Measurements from ENCODE around the gene ZNF362. TPM values are rescaled to one million over a fixed set of nuclear protein-coding genes. Genes with fewer than 3 reads are reported as not detected.
"Not testable (repeated sequence)": the region's sequence is repeated elsewhere in the genome, so short reads cannot be mapped to it uniquely, and the experiment has no call there.

The ZNF362 gene
- total RNA-seq, 1 experiment from 2014 or later, result 3.5 TPM

DNA sequence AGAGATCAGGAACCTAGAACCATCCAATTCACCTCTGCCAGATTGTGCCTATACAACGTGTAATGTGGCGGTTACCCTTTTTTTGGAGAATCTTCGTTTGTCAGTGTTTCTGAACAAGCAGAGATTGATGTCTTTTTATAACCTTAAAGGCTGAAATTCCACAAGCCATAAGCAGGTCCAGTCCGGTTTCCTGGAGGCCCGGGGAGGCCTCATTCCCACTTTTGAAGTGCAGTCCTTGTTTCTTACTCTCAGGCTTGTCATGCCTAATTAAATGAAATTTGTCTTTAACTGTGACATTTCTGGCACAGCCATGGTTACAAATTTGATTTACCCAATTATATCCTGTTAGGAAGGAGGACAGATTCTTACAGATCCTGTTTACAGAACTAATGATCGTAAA lies 27.8 kb downstream of the ZNF362 start:
- DNase-seq (ENCODE audit: low spot score), result no peak

DNA sequence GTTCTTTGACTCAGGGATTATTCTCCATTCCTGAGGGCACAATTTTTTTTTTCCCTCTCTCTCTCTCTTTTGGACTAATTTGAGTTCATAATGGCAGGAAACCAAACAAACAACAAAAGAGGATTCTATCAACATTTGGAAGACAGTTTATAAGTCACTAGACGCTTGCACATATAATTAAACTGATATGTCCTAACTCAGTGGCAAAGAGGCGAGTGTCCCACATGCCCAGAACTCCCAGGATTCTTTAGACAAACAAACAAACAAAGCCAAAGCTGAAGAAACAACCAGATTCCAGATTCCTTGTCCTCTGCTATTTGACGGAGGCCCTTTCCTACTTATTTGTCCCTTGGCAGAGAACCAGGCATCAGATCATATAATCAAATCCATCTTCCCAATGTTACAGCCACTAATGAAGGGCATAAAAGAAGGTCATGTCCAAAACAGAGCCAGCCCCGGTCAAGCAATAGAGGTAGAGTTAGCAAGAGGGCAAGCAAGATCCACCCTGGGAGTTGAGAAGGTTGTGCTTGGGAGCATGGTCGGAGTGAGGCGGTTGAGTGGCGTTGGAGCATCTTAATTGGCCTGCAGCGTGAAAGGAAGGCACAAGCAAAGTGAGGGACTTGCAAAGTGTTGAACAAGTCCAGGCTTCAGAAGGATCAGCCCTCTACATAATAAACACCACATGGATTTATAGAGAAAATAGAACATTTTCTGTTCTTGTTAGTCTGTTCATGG lies 30.3 kb downstream of the ZNF362 start:
- DNase-seq (ENCODE audit: low spot score), result no peak

DNA sequence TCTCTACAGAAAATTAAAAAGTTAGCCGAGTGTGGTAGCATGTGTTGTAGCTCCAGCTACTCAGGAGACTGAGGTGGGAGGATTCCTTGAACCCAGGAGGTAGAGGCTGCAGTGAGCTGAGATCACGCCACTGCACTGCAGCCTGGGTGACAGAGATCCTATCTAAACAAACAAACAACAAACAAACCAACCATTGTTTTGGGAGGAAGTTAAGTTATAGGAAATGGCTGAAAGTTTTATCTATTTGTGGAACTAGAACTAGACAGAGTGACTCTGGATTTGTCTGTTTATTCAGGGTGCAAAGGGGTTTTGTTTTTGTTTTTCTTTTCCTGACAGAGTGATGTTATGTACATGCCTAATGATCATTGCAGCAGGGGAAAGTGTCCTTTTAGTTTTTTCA lies 31.0 kb downstream of the ZNF362 start:
- no peak for DNase-seq (ENCODE audit: low spot score)

DNA sequence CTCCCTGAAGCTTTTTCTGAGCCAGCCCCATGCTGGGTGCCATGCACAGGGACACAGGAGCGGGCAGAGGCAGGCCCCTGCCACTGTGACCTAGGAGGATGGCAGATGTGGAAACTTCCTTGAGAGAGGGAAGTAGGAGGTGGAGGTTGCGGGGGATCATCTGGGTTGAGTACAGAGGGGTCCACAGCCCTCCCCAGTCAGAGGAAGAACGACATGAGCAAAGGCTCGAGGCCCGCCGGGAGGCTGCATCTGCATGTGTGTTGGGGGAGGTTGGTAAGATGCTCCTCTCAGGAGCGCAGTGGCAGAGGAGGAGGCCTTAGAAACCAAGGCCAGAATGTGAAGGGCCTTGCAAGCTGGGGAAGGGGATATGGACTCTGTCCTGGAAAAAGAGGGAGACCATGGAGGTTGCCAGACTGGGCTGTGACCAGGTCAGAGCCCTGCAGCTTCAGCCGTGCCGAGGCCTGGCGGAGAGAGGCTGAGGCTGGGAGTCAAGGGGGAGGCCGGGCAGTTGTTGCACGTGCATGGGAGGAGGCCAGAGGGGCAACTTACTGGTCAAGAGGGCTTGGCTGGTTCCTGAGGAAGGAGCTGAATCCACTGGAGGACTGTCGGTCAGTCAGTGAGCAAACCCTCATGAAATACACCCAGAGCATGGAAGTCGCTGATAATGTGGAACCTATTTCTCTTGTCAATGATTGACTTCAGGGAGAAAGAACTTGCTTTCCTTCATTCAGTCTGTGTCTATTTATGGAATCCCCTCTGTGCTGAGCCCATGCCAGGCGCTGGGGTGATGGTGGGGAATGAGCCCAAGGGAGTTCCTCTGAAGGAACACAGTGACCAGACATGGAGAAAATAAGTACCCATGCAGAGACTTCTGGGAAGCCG lies 32.9 kb downstream of the ZNF362 start:
- no peak for DNase-seq (ENCODE audit: low spot score)

DNA sequence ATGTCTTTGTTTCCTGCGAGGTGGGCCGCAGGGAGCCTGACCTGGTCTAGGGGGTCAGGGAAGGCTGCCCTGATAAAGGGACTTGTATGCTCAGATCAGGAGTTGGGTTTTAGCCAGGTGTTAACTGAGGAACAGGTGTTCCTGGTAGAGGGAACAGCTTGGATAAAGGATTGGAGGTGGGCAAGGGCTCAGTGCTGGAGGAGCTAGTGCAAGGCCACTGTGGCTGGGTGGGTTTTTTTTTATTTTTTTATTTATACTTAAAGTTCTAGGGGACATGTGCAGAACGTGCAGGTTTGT lies 33.5 kb downstream of the ZNF362 start:
- DNase-seq (ENCODE audit: low spot score), result no peak

DNA sequence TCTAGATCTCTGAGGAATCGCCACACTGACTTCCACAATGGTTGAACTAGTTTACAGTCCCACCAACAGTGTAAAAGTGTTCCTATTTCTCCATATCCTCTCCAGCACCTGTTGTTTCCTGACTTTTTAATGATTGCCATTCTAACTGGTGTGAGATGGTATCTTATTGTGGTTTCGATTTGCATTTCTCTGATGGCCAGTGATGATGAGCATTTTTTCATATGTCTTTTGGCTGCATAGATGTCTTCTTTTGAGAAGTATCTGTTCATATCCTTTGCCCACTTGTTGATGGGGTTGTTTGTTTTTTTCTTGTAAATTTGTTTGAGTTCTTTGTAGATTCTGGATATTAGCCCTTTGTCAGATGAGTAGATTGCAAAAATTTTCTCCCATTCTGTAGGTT lies 34.3 kb downstream of the ZNF362 start:
- DNase-seq (ENCODE audit: low spot score), result not testable (repeated sequence)

DNA sequence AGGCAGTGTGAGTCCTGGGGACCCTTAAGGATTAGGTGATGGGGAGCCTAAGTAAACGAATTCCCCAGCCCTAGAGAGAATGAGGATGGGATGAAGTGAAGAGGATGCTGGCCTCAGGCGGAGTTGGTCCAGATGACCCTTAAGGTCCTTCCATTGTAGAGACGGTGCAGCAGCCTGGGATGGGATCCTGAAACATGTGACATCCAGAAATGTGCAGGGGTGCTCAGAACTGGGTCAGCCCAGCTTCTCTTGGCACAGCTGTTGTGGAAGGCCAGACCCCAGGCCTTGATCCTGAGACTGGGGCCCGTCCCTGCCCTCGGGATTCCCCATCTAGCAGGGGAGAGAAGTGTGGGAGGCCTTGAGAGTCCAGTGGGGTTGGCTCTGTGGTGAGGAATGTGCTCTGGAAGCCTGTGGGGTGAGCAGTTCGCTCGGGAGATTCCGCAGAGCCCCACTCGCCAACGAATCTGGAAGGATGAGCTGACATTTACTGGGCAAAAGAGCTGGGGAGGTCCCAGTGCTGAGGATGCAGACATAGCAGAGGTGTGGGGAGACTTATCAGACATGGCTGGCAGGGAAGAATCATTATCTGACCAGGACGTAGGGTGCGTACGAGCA lies 36.5 kb downstream of the ZNF362 start:
- no peak for DNase-seq (ENCODE audit: low spot score)

DNA sequence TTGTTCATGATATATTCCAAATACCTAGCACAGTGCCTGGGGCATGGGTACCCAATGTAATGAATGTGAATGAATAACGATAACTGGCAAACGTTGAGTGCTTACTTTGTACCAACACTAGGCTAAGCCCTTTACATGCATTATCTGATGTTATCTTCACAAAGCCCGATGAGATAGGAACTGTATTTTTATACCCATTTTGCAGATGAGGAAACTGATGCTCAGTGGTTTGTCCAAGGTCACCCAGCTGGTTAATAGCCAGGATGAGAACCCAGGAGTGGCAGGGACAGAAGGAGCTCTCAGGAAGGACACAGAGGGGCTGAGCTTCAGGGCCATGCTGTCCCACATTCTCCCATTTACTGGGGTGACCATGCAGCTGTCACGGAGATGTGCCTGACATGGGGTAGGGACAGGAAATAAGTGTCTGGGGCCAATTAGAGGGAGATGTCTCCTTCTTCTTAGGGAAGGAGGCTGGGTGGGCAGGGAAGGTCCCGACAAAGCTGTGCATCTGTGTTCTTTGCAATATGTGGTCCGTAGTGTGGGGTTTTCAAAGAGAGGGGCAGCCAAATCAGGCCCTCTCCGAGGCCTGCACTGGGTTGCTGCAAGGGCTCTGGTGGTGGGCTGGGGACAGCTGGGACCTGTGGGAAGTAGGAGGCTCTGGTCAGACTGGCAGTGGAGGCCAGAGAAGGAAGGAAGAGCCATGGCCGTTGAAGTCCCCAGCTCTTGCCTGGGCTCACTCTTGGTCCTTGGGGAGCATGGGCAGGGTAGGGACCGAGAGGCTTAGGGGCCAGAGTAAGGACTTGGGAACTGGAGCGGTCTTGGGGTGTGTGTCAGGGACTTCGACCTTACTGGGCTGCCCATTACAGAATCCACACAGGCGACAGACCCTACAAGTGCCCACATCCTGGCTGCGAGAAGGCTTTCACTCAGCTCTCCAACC lies 38.0 kb downstream of the ZNF362 start:
- no peak for DNase-seq (ENCODE audit: low spot score)

DNA sequence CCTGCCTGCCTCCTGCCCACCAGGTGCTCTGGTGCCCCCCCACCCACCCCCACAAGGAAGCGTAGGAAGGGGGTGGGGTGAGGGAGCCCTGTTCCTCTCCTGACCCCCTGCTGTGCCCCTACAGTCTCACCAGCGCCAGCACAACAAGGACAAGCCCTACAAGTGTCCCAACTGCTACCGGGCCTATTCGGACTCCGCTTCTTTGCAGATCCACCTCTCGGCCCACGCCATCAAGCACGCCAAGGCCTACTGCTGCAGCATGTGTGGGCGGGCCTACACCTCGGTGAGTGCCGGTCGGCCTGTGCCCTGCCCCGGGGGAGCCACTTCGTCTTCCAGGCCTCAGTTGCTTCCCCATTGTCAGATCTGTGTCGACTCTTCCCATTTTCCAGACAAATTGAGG lies 38.7 kb downstream of the ZNF362 start:
- DNase-seq (ENCODE audit: low spot score), result no peak

DNA sequence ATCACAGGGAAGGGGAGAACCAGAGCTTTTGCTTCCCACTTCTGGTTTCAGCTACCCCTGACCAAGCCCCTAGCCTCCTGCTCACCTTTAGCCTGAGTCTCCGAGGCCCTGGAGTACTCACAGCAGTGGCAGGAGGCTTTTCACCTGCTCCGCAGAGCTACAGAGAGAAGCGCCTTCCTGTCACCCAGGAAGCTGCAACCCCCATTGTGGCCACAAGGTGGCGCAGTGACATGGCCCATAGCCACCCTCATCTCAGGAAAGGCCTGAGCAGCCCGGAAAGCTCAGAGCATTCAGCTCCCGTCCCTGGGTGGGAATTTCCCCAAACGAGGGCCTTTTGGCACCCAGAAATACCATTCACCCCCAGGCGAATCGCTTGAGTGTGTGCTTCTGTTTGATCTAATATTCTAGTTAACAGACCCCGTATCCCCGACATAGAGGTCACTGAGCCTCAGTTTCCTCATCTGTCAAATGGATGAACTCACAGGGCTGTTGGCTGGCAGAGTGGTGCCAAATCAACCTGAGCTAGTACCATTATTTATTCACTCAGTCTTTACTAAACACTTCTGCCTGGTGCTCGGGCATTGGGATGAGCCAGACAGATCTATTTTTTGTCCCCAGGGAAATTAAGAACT lies 39.3 kb downstream of the ZNF362 start:
- DNase-seq (ENCODE audit: low spot score), result peak; percentile 68

DNA sequence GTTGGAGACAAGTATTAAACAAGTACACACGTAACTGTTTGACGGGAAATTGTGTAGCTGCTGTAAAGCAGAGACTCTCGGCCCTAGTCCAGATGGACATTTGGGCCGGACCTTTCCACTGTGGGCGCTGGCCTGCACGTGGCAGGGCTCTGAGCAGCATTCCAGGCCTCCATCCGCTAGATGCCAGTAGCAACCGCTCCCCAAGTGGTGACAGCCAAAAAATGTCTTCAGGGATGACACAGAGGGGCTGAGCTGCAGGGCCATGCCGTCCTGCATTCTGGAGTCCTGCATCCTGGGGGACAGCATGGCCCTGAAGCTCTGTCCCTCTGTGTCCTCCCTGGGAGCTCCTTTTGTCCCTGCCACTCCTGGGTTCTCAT lies 39.8 kb downstream of the ZNF362 start:
- DNase-seq (ENCODE audit: low spot score), result no peak

DNA sequence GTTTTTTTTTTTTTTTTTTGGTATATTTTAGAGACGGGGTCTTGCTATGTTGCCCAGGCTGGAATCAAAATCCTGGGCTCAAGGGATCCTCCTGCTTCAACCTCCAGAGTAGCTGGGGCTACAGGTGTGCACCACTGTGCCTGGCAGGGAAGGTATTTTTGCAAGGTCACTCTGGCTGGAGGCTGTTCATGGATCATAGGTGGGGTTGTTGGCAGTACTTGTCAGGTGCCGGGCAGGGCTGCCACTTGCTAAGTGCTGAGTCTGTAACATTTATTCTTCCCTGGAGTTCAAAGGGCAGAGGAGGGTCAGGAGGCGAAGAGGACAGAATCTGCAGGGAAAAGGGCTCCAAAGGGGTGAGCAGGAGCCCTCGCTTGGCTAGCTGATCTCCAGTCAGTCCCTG lies 40.5 kb downstream of the ZNF362 start:
- DNase-seq (ENCODE audit: low spot score), result no peak

DNA sequence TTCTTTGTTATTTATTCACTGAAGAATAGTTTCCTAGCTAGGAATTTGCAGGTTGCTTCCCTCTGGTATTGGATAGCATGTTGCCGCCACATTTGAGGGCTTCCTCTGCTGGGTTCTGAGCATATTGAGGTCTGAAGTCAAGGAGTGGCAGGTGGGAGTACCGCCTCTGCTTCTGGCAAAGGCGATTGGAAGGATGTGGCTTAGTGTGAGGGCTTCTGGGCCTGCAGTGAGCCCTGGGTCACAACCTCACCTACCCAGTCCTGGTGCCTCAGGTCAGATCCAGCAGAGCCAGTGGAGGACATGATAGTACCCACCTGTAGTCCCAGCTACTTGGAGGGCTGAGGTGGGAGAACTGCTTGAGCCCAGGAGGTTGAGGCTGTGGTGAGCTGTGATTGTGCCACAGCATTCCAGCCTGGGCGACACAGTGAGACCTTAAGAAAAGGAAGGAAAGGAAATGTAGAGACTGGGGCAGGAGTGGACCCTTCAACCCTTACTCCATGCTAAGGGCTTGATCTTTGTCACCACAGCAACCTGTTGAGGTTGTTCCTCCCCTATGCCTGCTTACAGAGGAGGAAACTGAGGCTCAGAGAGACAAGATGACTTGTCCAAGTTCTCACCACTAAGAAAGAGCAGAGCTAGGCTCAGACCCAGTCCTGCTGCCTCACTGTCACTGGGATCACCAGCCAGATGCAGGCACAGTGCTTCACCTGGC lies 41.8 kb downstream of the ZNF362 start:
- DNase-seq (ENCODE audit: low spot score), result no peak

DNA sequence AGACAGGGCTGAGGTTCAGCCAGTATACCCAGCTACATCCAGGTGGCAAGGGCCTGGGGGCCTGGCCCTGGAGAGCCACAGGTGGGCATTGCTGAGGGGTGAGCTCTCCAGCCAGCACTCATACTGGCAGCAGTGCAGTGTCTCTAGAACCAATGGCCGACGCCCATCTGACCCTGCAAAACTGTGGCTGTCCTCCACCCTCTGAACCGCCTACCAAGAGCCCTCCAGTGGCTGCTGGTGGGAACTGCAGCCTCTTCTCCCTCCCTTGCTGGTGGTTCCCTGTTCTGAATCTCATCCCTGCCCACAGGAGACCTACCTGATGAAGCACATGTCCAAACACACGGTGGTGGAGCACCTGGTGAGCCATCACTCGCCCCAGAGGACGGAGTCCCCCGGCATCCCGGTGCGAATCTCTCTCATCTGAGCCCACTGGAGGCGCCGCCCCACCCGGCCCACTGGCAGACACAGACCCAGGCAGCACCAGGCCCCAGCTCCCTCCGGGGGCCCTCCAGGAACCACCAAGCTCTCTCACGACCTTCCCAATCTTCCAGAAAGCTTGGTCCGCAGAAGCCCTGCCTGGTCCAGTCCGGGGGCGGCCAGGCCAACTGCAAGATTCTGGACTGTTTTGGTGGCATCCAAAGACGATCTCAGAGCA lies 42.5 kb downstream of the ZNF362 start:
- peak; percentile 48 for DNase-seq (ENCODE audit: low spot score)

DNA sequence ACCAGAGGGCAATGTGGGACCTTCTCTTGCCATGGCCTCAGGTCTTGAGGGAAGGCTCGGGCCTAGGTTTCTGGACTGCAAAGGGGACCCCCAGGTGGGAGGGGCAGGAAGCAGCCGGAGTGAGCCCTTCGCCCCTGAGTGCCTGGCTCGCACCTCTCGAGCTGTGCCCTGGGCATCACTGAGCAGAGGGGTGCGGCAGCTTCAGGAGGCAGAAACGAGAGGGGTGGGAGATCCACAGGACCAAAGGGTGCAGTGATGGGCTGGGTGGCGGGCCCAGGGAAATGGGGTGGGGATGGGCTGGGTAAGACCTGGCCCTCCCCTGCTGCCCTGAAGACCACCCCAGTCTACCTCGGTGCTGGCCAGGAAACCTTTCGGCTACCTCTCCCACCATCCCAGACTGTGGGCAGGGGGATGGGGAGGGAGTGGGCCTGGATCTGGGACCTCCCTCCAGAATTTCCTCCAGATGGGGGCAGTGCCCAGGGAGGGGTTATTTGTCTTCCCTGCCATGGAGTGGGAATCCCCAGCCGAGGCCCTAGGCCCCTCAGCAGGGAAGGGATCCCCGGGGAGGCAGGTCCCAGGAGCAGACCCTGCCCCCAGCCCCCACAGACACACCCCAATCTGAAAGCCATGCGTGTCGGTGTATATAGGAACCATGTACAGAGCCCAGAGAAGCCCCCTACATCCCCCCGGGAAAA lies 43.3 kb downstream of the ZNF362 start:
- DNase-seq (ENCODE audit: low spot score), result no peak

DNA sequence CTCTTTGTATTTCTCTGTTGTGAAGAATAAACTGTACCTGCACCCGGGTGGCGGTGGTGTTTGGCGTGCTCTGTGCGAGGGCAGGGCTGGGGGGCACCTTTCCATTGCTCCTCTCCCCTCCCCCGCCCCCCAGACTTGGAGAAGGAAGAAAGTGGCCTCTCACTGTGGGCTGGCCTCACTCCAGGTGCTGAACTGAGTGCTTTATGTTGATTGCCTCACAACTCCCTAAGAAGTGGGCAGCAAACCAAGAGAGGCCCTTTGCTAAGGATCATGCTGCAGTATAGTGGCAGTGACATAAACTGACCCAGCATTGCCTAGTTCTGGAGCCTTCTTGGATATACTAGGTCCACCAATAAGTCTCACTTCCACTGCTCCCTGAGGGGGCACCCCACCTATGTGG lies 44.4 kb downstream of the ZNF362 start:
- DNase-seq (ENCODE audit: low spot score), result no peak

DNA sequence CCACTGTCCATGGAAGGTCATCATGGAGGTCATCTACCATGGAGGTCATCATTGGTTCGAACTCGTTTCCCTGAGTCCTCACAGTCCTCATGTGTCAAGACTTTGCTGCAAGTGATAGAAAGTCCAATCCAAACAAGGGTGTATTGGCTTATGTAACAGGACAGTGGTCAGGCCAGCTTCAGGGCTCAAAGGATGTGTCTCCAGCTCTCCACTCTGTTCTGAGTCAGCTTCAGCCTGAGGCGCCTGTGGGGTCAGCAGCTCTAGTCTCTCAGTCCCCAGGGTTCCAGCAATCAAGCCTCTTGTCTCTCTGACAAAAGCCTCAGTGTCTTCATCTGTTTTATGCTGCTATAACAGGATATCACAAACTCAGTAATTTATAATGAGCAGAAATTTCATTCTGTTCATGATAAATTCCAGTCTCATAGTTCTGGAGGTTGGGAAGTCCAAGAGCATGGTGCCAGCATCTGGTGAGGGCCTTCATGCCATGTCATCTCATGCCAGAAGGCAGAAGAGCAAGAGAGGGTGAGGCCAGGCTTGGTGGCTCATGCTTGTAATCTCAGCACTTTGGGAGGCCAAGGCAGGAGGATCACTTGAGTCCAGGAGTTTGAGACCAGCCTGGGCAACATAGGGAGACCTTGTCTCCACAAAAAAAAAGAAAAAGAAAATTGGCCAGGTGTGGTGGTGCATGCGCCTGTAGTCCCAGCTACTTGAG lies 45.1 kb downstream of the ZNF362 start:
- no peak for DNase-seq (ENCODE audit: low spot score)

DNA sequence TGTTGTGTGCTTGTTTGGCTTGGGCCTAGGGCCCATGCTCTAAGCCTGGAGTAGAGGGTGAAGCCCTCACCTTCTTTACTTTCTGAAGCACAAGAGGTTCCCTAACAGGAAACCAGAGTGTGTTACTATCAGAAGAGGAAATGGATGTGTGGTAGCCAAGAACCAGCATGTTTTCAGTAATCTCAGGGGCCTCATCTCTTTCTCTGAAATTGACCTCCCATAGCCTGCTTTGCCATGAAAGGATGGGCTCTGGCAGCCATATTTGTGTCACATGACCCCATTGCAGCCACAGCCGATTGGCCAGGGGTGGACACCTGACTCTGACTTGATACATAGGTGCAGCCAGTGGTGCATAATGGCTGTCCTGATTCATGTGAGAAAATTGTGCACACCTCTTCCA lies 46.0 kb downstream of the ZNF362 start:
- no peak for DNase-seq (ENCODE audit: low spot score)

DNA sequence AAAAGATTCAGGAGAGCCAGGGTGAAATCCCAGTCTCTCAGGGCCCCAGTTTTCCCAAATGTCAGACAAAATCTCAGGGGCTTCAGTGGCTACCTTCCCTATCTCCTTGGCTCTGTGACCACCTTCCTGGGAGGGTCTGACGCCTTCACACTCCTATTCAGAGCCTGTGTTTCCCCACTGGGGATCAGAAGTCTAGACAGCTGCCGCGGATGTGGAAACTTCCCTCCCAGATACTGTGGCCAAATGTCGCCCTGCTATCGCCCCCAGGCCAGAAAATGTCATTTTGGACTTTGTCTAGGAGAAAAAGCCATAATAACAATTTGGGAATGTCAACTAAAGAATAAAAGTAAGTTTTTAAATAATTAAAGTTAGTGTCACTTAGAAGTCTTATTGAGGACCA lies 48.7 kb downstream of the ZNF362 start:
- DNase-seq (ENCODE audit: low spot score), result no peak

Data from A172 (cell line).